GM06990 (cell line): ENCODE results near the gene KIF1B.
"Not testable (repeated sequence)": the region's sequence is repeated elsewhere in the genome, so short reads cannot be mapped to it uniquely, and the experiment has no call there.

Experiments
- DNase-seq: peaks from one replicate; pipeline ENCODE4 v3.0.0-alpha.2; 2011; ENCODE audit not compliant: insufficient read length; ENCODE audit errors: extremely low read depth
- H3K27me3 ChIP-seq: replicated peaks from 2 replicates; pipeline ENCODE4 v1.6.0; 2011; ENCODE audit warnings: low read length; ENCODE audit not compliant: control insufficient read depth, insufficient read depth
- H3K36me3 ChIP-seq: 2 replicates; pipeline ENCODE4 v1.5.1; 2011; ENCODE audit warnings: low read length; ENCODE audit not compliant: control insufficient read depth, insufficient read depth
- H3K4me3 ChIP-seq: replicated peaks from 2 replicates; pipeline ENCODE4 v1.5.1; 2011; ENCODE audit warnings: low read depth, mild to moderate bottlenecking, control low read depth, low read length
- CTCF ChIP-seq: IDR thresholded peaks from 2 replicates; pipeline ENCODE4 v1.5.1; 2011; ENCODE audit warnings: low read length, control low read depth, mild to moderate bottlenecking, inconsistent platforms; ENCODE audit not compliant: insufficient read depth, poor library complexity, severe bottlenecking

Gene KIF1B

GRCh38 chr1:10200620-10201019 lies 9.8 kb upstream of the KIF1B start:
- Histone ChIP-seq H3K36me3 (no peaks in the 10 kb centered on the region), H3K4me3 (no peak overlapping the region), H3K27me3 (no peaks in the 10 kb centered on the region)
- no peak for DNase-seq
- TF ChIP-seq CTCF: no peak

DNA sequence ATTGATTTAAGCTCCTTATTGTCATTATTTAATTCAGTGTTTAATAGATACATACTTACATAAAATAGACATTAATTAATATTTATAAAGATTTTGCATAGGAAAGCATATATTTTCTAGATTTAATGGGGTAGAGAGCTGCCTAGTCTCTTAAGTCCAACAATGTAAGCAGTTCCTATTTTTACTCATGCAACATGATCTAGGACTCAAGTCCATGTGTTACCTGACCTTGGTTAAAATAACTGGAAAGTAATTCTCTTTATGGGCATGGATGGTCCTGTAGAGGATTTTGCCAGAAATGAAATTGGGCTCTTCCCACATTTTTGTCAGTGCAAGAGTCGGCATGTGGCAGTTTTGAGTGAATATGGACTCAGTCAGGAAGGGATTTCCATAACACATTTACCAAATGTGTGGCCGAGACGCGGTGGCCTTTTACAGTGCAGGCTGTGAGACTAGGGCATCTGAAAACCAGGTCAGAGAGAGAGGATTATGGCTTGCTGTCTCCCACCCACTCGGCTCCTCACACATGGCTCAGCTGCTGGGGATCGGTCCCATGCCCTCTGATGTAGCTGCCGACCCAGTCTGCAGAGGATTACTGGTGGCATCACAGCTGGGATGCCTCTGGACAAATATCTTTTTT lies 6.2 kb upstream of the KIF1B start:
- no peak for DNase-seq
- Histone ChIP-seq H3K27me3 (no peaks in the 10 kb centered on the region), H3K4me3 (no peak overlapping the region), H3K36me3 (no peaks in the 10 kb centered on the region)
- no peak for TF ChIP-seq CTCF

DNA sequence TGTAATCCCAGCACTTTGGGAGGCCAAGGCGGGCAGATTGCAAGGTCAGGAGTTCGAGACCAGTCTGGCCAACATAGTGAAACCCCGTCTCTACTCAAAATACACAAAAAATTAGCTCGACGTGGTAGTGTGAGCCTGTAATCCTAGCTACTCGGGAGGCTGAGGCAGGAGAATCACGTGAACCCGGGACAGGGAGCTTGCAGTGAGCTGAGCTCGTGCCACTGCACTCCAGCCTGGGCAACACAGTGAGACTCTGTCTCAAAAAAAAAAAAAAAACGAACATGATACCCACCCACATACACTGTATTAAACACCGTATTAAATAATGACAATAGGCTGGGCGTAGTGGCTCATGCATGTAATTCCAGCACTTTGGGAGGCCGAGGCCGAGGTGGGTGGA lies 5.2 kb upstream of the KIF1B start:
- not testable (repeated sequence) for H3K4me3 ChIP-seq, H3K36me3 ChIP-seq, H3K27me3 ChIP-seq, DNase-seq

DNA sequence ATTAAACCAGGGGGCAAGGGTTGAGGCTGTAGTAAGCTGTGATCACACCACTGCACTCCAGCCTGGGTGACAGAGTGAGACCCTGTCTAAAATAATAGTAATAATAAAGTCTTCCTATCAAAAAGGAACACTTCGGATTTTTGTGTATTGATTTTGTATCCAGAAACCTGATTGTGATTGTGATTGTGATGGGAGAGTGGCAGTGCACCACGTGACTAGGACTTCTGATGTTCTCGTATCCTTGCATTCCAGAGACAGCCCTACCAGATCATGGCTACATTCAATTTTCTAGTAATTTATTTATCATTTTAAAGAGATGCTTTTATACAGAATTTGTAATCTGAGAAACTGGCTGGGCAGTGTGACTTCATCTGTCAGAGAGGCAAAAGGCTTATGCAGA lies 2.6 kb upstream of the KIF1B start:
- H3K27me3 ChIP-seq: no peaks in the 10 kb centered on the region
- no peaks in the 10 kb centered on the region for H3K36me3 ChIP-seq
- DNase-seq: no peak
- H3K4me3 ChIP-seq: no peak overlapping the region
- no peak for TF ChIP-seq CTCF

DNA sequence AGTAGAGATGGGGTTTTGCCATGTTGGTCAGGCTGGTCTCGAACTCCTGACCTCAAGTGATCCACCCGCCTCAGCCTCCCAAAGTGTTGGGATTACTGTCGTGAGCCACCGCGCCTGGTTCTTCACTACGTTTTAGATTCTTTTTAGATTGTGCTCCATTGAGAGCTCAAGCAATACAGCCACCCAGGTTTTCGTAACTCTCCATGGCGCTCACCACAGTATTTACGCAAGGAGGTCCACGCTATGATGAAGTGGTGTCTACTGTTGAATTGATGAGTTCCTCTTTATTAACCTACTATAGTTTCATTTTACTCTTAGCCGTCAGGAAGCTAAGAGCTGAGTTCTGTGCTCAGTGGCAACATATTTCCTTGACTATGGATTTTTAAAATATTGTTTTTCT lies 1.8 kb upstream of the KIF1B start:
- DNase-seq: no peak

GRCh38 chr1:10209590-10209904 lies 823 bp upstream of the KIF1B start:
- Histone ChIP-seq H3K27me3 (no peaks in the 10 kb centered on the region), H3K36me3 (no peaks in the 10 kb centered on the region), H3K4me3 (peak overlapping the region; percentile 79)
- TF ChIP-seq CTCF: no peak
- DNase-seq: no peak

More for the DNA sequence above, 1.8 kb upstream of the KIF1B start:
- Histone ChIP-seq H3K27me3 (no peaks in the 10 kb centered on the region), H3K4me3 (no peak overlapping the region), H3K36me3 (no peaks in the 10 kb centered on the region)
- TF ChIP-seq CTCF: no peak
